Measurements from ENCODE around the gene CEP135. TPM values are rescaled to one million over a fixed set of nuclear protein-coding genes. Genes with fewer than 3 reads are reported as not detected.

CEP135 gene, protein sequence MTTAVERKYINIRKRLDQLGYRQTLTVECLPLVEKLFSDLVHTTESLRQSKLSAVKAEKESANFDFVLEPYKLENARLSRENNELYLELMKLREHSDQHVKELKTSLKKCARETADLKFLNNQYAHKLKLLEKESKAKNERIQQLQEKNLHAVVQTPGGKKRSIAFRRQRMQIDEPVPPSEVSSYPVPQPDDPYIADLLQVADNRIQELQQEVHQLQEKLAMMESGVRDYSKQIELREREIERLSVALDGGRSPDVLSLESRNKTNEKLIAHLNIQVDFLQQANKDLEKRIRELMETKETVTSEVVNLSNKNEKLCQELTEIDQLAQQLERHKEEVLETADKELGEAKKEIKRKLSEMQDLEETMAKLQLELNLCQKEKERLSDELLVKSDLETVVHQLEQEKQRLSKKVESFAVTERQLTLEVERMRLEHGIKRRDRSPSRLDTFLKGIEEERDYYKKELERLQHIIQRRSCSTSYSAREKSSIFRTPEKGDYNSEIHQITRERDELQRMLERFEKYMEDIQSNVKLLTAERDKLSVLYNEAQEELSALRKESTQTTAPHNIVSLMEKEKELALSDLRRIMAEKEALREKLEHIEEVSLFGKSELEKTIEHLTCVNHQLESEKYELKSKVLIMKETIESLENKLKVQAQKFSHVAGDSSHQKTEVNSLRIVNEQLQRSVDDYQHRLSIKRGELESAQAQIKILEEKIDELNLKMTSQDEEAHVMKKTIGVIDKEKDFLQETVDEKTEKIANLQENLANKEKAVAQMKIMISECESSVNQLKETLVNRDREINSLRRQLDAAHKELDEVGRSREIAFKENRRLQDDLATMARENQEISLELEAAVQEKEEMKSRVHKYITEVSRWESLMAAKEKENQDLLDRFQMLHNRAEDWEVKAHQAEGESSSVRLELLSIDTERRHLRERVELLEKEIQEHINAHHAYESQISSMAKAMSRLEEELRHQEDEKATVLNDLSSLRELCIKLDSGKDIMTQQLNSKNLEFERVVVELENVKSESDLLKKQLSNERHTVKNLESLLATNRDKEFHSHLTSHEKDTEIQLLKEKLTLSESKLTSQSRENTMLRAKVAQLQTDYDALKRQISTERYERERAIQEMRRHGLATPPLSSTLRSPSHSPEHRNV
- 10 to 100 TPM in 1 of 3 donors, 1 to 10 TPM in 2; 4.8 to 12.1 (median 8.5) TPM for total RNA-seq

DNA sequence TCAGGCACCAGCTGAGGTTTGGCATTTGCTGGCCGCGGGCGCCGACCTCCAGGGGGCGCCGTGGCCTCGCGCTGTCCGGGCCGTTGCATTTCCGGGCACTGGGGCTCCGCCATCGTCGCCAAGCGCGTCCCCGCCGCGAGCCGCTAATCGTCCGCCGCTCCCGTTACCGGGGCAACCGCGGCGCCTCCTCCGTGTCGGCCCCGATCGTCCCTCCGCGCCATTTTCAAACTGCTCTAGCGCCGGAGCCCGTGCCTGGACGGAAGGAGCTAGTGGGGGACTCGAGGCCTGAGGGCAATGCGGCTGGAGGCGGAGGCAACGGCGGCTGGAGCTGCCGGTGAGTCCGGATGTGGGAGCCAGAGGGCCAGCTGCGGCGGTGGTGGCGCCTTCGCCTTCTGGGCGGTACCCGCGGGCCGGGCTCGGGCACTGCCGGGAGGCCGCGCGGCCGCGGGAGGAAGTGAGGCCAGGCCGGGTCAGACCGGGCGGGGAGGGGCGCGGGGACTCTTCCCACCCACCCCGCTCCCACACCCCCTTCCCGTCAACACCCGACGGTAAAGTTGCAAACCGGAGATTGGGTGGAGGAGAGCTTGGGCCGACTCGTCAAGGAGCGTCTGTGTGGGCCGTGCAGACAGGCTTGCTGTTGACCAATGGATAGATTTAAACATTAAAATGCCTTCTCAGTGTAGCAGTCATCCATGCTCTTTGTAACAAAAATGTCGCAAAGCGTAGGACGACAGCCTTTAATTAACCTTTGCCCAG, at the start of gene CEP135:
TSS of gene CEP135 (plus strand) at position 220 of the 756 bp plus-strand sequence. CDS start 3,186 bp downstream, outside the sequence.
- DNase-seq (ENCODE audit: low spot score in 2 of 2): peak; percentile 84 to 91
- Histone ChIP-seq H3K27me3 (no peaks in the 10 kb centered on the region), H3K9me3 (no peaks in the 10 kb centered on the region), H3K27ac (peak within 1 kb of the TSS; percentile 88 to 93), H3K36me3 (no peaks in the 10 kb centered on the region), H3K4me3 (peak within 1 kb of the TSS; percentile 64 to 89 (median 84)), H3K4me1 (peaks cover 0 to 3% of the 10 kb centered on the region in 2 donors)
- TF ChIP-seq POLR2A (IDR thresholded peaks at IDR 0.05) (no peak), POLR2AphosphoS5 (IDR thresholded peaks at IDR 0.05) (peak; percentile 48 to 86 (median 68))
- TF ChIP-seq, protein P1, sequence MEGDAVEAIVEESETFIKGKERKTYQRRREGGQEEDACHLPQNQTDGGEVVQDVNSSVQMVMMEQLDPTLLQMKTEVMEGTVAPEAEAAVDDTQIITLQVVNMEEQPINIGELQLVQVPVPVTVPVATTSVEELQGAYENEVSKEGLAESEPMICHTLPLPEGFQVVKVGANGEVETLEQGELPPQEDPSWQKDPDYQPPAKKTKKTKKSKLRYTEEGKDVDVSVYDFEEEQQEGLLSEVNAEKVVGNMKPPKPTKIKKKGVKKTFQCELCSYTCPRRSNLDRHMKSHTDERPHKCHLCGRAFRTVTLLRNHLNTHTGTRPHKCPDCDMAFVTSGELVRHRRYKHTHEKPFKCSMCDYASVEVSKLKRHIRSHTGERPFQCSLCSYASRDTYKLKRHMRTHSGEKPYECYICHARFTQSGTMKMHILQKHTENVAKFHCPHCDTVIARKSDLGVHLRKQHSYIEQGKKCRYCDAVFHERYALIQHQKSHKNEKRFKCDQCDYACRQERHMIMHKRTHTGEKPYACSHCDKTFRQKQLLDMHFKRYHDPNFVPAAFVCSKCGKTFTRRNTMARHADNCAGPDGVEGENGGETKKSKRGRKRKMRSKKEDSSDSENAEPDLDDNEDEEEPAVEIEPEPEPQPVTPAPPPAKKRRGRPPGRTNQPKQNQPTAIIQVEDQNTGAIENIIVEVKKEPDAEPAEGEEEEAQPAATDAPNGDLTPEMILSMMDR (IDR thresholded peaks at IDR 0.05): peak; percentile 56 to 92 (median 83)
- intact Hi-C loops (cut with DNase I; ENCODE audit: low total_unique reads): no loop called here

DNA sequence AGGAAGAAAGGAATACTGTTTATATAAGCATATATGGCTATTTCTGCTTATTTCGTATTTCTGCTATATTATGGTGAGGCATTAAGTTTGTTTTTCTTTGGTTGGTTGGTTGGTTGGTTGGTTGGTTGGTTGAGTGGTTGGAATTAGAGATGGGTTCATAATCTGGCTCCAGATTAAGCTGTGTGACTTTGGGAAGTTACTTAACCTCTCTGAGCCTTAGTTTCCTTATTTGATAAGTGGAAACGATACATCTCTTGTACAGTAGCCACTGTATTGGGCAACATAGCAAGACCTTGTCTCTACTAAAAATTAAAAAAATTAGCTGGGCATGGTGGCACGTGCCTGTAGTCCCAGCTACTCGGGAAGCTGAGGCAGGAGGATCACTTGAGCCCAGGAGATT, 46.1 kb upstream of the CEP135 start:
- no peak for TF ChIP-seq POLR2A (IDR thresholded peaks at IDR 0.05)
- TF ChIP-seq POLR2AphosphoS5 (IDR thresholded peaks at IDR 0.05): no peak
- TF ChIP-seq, protein P1 (IDR thresholded peaks at IDR 0.05): no peak
- Histone ChIP-seq H3K27me3 (no peaks in the 10 kb centered on the region), H3K36me3 (no peaks in the 10 kb centered on the region), H3K4me3 (no peak overlapping the region), H3K27ac (no peak overlapping the region), H3K9me3 (no peaks in the 10 kb centered on the region), H3K4me1 (no peaks in the 10 kb centered on the region)
- intact Hi-C loops (cut with DNase I; ENCODE audit: low total_unique reads): no loop called here
- no peak for DNase-seq (ENCODE audit: low spot score in 2 of 2)

DNA sequence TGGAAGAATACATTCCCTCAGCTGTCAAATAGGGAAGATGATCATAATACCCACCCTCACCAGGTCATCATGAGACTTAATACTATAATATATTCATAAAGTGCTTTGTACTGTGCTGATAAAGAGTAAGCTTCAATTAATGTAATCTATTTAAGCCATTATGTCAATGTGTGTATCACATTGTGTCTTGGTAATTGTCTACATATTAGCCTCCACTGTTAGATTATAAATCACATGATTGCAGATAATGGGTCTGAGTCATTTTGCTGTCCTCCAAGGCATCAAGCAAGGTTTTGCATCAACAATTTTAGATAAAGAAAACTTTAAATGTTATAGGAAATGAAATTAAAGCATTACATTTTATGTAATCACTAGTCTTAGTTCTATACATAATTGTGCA, 45.2 kb upstream of the CEP135 start:
- TF ChIP-seq, protein P1 (IDR thresholded peaks at IDR 0.05): no peak
- TF ChIP-seq POLR2A (IDR thresholded peaks at IDR 0.05): no peak
- no peak for TF ChIP-seq POLR2AphosphoS5 (IDR thresholded peaks at IDR 0.05)
- H3K27ac ChIP-seq: no peak overlapping the region
- intact Hi-C loops (cut with DNase I; ENCODE audit: low total_unique reads): no loop called here
- no peak for DNase-seq (ENCODE audit: low spot score in 2 of 2)
- H3K27me3 ChIP-seq: no peaks in the 10 kb centered on the region
- no peaks in the 10 kb centered on the region for H3K9me3 ChIP-seq
- no peak overlapping the region for H3K4me3 ChIP-seq
- H3K36me3 ChIP-seq: no peaks in the 10 kb centered on the region
- H3K4me1 ChIP-seq: no peaks in the 10 kb centered on the region

DNA sequence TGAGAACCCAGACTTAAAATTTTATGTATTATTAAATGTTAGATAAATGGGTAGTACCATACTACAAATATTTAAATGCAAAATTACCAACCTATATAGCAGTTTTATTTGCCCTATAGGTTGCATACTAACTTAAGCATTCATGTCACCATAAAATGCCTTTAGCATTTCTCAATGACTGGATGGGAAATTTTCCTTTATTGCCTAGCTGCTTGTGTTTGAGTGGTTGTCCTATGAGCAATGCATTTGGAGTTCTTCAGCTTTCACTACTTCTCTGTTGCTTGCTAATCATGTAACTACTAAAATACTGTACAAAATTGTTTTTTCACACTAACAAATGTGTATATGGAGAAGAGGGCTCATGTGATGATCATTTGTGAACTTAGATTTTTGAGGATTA, 44.2 kb upstream of the CEP135 start:
- H3K36me3 ChIP-seq: no peaks in the 10 kb centered on the region
- TF ChIP-seq POLR2AphosphoS5 (IDR thresholded peaks at IDR 0.05): no peak
- TF ChIP-seq, protein P1 (IDR thresholded peaks at IDR 0.05): no peak
- no peak for TF ChIP-seq POLR2A (IDR thresholded peaks at IDR 0.05)
- no peak for DNase-seq (ENCODE audit: low spot score in 2 of 2)
- H3K4me3 ChIP-seq: no peak overlapping the region
- no peaks in the 10 kb centered on the region for H3K27me3 ChIP-seq
- H3K9me3 ChIP-seq: no peaks in the 10 kb centered on the region
- no peaks in the 10 kb centered on the region for H3K4me1 ChIP-seq
- H3K27ac ChIP-seq: no peak overlapping the region
- intact Hi-C loops (cut with DNase I; ENCODE audit: low total_unique reads): no loop called here

All from breast epithelium (tissue), 4 donors.